A549 treated with ZK216348 at 1 μM for 4 hours (cell line): ENCODE data around the gene HOXC12. TPM values are rescaled to one million over a fixed set of nuclear protein-coding genes. Genes with fewer than 3 reads are reported as not detected.

ENCODE experiments used
- total RNA-seq: library from RNA; stranded (reverse); fragments of 200-300 nt; extraction: Qiagen RNA extraction; gene quantifications from 5 replicates; pipeline ENCODE4 v1.2.3, GENCODE V29; 2022; ENCODE audit warnings: low read depth

HOXC12 gene, protein sequence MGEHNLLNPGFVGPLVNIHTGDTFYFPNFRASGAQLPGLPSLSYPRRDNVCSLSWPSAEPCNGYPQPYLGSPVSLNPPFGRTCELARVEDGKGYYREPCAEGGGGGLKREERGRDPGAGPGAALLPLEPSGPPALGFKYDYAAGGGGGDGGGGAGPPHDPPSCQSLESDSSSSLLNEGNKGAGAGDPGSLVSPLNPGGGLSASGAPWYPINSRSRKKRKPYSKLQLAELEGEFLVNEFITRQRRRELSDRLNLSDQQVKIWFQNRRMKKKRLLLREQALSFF
- total RNA-seq, result not detected in 5 replicates

DNA sequence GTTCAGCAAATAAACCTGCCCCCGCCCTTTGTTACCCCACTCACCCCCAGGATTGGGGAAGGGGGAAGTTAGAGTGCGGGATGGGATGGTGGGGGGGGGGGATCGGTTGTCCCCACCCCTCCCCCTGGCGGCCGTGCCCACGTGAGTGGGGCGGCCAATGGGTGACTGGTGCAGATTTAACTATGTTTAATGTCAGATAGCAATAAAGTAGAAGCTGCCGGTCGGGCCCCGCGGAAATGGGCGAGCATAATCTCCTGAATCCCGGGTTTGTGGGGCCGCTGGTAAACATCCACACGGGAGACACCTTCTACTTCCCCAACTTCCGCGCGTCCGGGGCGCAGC, at the start of gene HOXC12:
Gene HOXC12 (plus strand): TSS at position 210 of the 342 bp plus-strand sequence. CDS start 27 bp downstream, at position 237.

DNA sequence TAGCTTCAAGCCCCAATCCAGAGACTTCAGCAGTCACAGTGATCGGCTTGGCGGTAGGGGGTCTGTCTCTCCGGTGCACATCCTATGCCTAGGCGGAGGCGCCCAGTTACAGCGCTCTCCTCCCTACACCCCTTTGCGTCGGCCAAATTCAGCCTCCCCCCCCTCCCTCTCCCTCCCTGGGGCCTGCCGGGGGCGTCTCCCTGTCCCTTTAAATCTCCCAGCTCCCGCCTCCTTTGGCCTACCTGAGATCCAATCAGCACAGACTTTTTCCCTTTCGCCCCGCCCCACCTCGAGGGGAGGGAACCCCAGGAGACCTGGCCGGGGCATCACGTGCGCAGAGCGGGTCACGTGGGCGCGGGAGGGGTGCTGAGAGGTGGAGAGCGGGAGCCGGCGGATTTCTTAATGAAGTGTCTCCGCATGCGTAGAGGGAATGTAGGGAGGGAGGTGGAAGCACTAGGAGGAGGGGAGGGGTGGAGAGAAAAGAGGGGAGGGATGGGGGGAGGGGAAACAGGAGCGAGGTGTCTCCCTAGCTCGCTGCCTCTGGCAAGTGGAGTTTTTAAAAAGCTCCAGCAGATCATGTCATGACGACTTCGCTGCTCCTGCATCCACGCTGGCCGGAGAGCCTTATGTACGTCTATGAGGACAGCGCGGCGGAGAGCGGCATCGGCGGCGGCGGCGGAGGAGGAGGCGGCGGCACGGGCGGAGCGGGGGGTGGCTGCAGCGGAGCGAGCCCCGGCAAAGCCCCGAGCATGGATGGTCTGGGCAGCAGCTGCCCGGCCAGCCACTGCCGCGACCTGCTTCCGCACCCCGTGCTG, 16.2 kb upstream of the HOXC12 start, which contains the start of gene HOXC13:
Gene HOXC13 (plus strand): TSS at position 506 of the 815 bp plus-strand sequence. CDS start 76 bp downstream, at position 582.

DNA sequence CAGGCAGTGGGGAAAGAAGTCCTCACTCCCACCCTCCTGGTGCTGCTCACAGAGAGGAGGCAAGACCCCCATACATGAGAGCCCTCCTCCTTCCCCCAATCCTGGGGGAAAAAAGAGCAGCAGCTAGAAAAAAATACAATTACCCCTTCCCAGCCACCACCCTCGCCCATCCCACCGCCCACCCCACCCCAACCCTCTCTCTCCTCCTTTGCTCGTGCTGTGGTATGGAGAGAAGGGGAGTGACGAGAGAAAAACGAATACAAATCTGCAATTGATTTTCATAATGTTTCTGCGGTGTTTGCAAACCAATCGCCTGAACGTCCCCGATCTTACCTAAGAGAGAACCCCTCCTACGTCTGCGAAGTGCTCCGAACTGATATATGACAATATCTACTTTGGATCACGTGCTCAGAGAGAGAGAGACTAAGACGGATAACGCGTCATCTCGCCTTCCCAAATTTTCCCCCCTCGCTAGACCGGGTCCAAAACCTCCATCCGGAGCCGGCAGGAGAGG, 18.1 kb downstream of the HOXC12 start, which contains the start of gene HOXC11:
Gene HOXC11 (plus strand): TSS at position 405 of the 514 bp plus-strand sequence. CDS start 116 bp downstream, outside the sequence.

DNA sequence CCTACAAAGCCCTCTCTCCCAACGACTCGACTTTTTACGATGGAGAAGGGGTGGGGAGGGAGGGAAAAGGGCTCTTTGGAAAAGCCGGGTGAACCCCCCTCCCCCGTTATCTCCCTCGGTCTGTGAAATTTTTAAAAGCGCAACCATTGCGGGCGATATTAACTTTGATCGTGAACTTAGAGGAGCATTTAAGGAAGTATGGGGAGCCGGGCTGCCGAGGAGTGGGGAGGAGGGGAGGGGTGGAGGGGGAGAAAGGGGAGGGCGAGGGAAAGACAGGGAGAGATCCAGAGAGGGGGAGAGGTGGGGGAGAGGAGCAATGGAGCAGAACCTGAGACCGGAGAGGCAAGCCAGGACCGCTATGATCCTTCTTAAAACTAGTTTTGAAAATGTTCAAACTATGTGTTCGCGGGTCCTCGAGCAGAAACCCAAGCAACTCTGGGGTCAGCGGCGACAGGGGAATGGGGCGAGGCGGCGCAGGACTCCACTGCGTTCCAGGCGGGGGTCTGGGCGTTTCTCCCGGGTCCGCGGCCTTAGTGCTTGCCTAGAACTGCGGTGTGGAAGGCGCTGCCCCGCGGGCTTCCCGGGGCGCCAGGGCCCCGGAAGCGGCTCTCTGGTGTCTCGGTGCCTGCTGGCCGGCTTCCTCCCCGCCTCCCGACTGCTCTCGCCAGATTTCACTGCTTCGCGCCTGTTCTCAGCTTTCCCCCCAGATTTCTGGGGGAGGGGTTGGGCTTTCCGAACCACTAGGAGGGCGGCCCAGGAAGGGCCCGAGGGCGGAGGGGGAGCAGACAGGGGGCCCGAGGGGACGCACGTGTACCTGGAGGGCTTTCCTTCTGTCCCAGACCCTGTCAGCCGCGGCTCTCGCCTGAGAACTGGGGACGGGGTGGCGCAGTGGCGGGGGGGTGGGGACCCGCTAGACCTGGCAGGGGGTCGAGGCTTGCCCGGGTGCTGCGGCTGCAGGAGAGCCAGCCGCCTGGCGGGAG, 19.7 kb downstream of the HOXC12 start, which contains the start of gene HOTAIR:
Gene HOTAIR (minus strand): TSS at position 871 of the 980 bp plus-strand sequence.

DNA sequence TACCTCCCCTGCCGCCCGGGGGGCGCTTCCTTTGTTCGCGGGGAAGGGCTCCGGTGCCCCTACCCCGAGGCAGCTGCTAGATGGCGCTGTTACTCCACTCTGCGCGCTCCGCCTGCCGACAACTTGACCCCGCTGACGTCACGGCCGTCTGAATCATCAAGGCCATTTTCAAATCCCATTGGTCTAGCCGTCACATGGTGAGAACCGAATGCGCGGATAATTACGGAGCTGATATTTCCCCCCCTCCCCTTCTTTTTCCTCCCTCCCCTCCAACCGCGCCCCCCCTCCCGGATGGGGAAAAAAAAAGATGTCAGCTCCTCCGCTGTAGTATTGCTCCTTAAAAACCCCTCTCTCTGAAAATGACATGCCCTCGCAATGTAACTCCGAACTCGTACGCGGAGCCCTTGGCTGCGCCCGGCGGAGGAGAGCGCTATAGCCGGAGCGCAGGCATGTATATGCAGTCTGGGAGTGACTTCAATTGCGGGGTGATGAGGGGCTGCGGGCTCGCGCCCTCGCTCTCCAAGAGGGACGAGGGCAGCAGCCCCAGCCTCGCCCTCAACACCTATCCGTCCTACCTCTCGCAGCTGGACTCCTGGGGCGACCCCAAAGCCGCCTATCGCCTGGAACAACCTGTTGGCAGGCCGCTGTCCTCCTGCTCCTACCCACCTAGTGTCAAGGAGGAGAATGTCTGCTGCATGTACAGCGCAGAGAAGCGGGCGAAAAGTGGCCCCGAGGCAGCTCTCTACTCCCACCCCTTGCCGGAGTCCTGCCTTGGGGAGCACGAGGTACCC, 30.4 kb downstream of the HOXC12 start, which contains the start of gene HOXC10:
Gene HOXC10 (plus strand): TSS at position 246 of the 791 bp plus-strand sequence. CDS start 114 bp downstream, at position 360.

DNA sequence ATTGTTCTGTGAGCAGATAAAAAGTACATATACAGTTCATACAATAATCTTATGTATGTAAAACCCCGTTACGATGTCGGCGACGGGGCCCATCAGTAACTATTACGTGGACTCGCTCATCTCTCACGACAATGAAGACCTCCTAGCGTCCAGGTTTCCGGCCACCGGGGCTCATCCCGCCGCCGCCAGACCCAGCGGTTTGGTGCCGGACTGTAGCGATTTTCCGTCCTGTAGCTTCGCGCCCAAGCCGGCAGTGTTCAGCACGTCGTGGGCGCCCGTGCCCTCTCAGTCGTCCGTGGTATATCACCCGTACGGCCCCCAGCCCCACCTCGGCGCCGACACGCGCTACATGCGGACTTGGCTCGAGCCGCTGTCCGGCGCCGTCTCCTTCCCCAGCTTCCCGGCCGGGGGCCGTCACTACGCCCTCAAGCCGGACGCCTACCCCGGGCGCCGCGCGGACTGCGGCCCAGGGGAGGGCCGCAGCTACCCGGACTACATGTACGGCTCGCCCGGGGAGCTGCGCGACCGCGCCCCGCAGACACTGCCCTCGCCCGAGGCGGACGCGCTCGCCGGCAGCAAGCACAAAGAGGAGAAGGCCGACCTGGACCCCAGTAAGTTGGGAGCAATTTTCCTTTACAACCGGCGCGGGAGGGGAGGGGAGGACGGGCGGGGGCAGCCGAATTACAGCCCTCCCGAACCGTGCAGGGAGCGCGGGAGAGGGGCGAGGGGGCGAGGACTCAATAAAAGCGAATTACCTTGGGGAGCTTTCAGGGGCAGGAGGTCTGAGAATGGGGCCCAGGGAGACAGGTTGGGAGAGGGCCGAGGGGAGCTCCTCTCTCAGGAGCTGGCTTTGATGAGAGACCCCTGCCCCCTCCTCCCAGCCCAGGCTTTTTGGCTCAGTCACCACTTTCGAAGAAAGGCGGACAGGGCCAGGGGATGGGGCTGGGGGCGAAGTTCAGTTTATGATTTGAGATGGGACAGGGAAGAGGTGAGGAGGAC, 45.7 kb downstream of the HOXC12 start, which contains the start of gene HOXC9:
Gene HOXC9 (plus strand): TSS at position 46 of the 999 bp plus-strand sequence. CDS start 28 bp downstream, at position 74.

Other genes starting within 250 kb of the HOXC12 start
- gene CALCOCO1, start 227.5 kb upstream of the HOXC12 start, total RNA-seq, result 17.7 to 23.5 TPM (median 21.0 TPM) in 5 replicates
- not detected in 5 replicates for gene CISTR, start 202.9 kb upstream of the HOXC12 start, total RNA-seq
- 11.6 to 22.7 TPM (median 15.6 TPM) in 5 replicates for gene HOXC13, start 16.1 kb upstream of the HOXC12 start, total RNA-seq
- gene HOXC11, start 18.2 kb downstream of the HOXC12 start, total RNA-seq, result 0.49 to 0.76 TPM (median 0.55 TPM) in 5 replicates
- 0.16 to 0.33 TPM (median 0.25 TPM) in 4 of 5 replicates, not detected in the other for gene HOTAIR, start 20.1 kb downstream of the HOXC12 start, total RNA-seq
- gene HOXC10, start 30.2 kb downstream of the HOXC12 start, total RNA-seq, result 2.5 to 3.6 TPM (median 2.9 TPM) in 5 replicates
- 13.2 to 16.3 TPM (median 15.3 TPM) in 5 replicates for gene HOXC9, start 45.3 kb downstream of the HOXC12 start, total RNA-seq
- 4.5 to 6.0 TPM (median 5.3 TPM) in 5 replicates for gene HOXC8, start 54.1 kb downstream of the HOXC12 start, total RNA-seq
- gene HOXC6, start 73.5 kb downstream of the HOXC12 start, total RNA-seq, result 3.5 to 6.0 TPM (median 5.2 TPM) in 5 replicates
- gene HOXC5, start 78.1 kb downstream of the HOXC12 start, total RNA-seq, result 0.39 to 0.60 TPM (median 0.53 TPM) in 5 replicates
- 1.7 to 3.9 TPM (median 3.8 TPM) in 5 replicates for gene HOXC4, start 98.9 kb downstream of the HOXC12 start, total RNA-seq
- 22.3 to 35.6 TPM (median 33.0 TPM) in 5 replicates for gene SMUG1, start 234.1 kb downstream of the HOXC12 start, total RNA-seq